Loucy (cell line): ENCODE data around the gene KIF26A.

Source experiments
- H2AFZ ChIP-seq: fragments of 200-600 bp; sonication (generic); 2 replicates; pipeline ENCODE4 v1.6.0; 2016; ENCODE audit warnings: antibody characterized with exemption, mild to moderate bottlenecking, low read length, moderate library complexity
- H3F3A ChIP-seq: fragments of 200-600 bp; 2 replicates; pipeline ENCODE4 v1.6.0; 2016; ENCODE audit warnings: antibody characterized with exemption, low read depth, mild to moderate bottlenecking
- H3K27me3 ChIP-seq: fragments of 200-600 bp; sonication (generic); 2 replicates; pipeline ENCODE4 v1.6.1; 2014; ENCODE audit warnings: low read length, mild to moderate bottlenecking; ENCODE audit not compliant: insufficient read depth, poor library complexity, severe bottlenecking
- H3K36me3 ChIP-seq: fragments of 200-600 bp; sonication (generic); 2 replicates; pipeline ENCODE4 v1.6.1; 2016; ENCODE audit warnings: low read length; ENCODE audit not compliant: insufficient read depth
- H3K4me1 ChIP-seq: fragments of 200-600 bp; sonication (generic); 2 replicates; pipeline ENCODE4 v1.5.1; 2014; ENCODE audit warnings: low read length, mild to moderate bottlenecking; ENCODE audit not compliant: insufficient read depth, poor library complexity, severe bottlenecking
- H3K4me2 ChIP-seq: fragments of 200-600 bp; sonication (generic); 2 replicates; pipeline ENCODE4 v1.6.0; 2014; ENCODE audit warnings: antibody characterized with exemption, low read length, low read depth, mild to moderate bottlenecking; ENCODE audit not compliant: poor library complexity, severe bottlenecking
- H3K4me3 ChIP-seq: fragments of 200-600 bp; sonication (generic); 2 replicates; pipeline ENCODE4 v1.5.1; 2014; ENCODE audit warnings: low read length, mild to moderate bottlenecking, mixed read lengths; ENCODE audit not compliant: poor library complexity, severe bottlenecking
- H3K79me2 ChIP-seq: fragments of 200-600 bp; sonication (generic); 2 replicates; pipeline ENCODE4 v1.6.1; 2014; ENCODE audit warnings: low read length; ENCODE audit not compliant: insufficient read depth
- H3K9ac ChIP-seq: fragments of 200-600 bp; sonication (generic); 2 replicates; pipeline ENCODE4 v1.6.0; 2014; ENCODE audit warnings: mild to moderate bottlenecking, low read depth, low read length, moderate library complexity; ENCODE audit not compliant: poor library complexity, severe bottlenecking
- H3K9me2 ChIP-seq: fragments of 200-600 bp; sonication (generic); replicated peaks from 2 replicates; pipeline ENCODE4 v1.6.1; 2016; ENCODE audit warnings: low read depth, low read length, mixed read lengths
- H3K9me3 ChIP-seq: fragments of 200-600 bp; sonication (generic); 2 replicates; pipeline ENCODE4 v1.6.1; 2014; ENCODE audit warnings: mild to moderate bottlenecking, antibody characterized with exemption, low read length, low read depth; ENCODE audit not compliant: insufficient read depth
- H4K20me1 ChIP-seq: fragments of 200-600 bp; sonication (generic); 2 replicates; pipeline ENCODE4 v1.6.0; 2014; ENCODE audit warnings: antibody characterized with exemption, low read length, mild to moderate bottlenecking; ENCODE audit not compliant: insufficient read depth, poor library complexity, severe bottlenecking
- CTCF ChIP-seq: fragments of 200-600 bp; sonication (generic); conservative IDR thresholded peaks from 2 replicates; pipeline ENCODE4 v1.5.1; 2014; ENCODE audit warnings: mild to moderate bottlenecking, antibody characterized with exemption, low read length
- EZH2phosphoT487 ChIP-seq: fragments of 200-600 bp; IDR thresholded peaks from 2 replicates; pipeline ENCODE4 v1.6.1; 2018; ENCODE audit warnings: antibody characterized with exemption, mild to moderate bottlenecking, moderate library complexity, borderline replicate concordance

The KIF26A gene

GRCh38 chr14:104171895-104172294, 33.5 kb downstream of the KIF26A start:
- no peak overlapping the region for H3K9ac ChIP-seq
- H3K4me2 ChIP-seq = no peak overlapping the region
- H3K79me2 ChIP-seq = no peaks in the 10 kb centered on the region
- H3K4me1 ChIP-seq = no peaks in the 10 kb centered on the region
- H3F3A ChIP-seq = no peaks in the 10 kb centered on the region
- H3K36me3 ChIP-seq = no peaks in the 10 kb centered on the region
- no peak overlapping the region for H2AFZ ChIP-seq
- no peaks in the 10 kb centered on the region for H3K9me2 ChIP-seq
- no peaks in the 10 kb centered on the region for H3K9me3 ChIP-seq
- H4K20me1 ChIP-seq = no peaks in the 10 kb centered on the region
- TF ChIP-seq EZH2phosphoT487 = no peak
- TF ChIP-seq CTCF = no peak
- H3K4me3 ChIP-seq = no peak overlapping the region
- no peaks in the 10 kb centered on the region for H3K27me3 ChIP-seq

DNA sequence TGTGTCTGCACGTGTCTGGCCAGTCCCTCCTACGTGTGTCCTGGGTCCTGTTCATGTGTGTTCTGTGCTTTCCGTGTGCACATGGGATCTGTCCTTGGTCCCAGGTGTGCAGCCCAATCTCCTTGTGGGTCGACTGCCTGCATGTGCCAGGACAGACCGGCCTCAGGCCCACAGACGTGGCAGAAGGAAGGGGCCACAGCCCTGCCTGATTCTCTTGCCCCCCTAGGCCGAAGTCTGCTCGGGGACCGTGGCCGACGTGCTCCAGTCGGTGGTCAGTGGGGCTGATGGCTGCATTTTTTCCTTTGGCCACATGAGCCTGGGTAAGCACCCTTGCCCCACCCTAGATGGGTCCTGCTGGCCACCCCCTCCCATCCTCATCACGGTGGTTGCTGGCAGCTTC, 34.0 kb downstream of the KIF26A start:
- TF ChIP-seq CTCF = no peak
- Histone ChIP-seq H3K36me3 (no peaks in the 10 kb centered on the region), H3K4me2 (no peak overlapping the region), H3K27me3 (no peaks in the 10 kb centered on the region), H3K9me3 (no peaks in the 10 kb centered on the region), H3K4me1 (no peaks in the 10 kb centered on the region), H2AFZ (no peak overlapping the region), H3K4me3 (no peak overlapping the region), H3K9ac (no peak overlapping the region), H3F3A (no peaks in the 10 kb centered on the region), H4K20me1 (no peaks in the 10 kb centered on the region), H3K79me2 (no peaks in the 10 kb centered on the region), H3K9me2 (no peaks in the 10 kb centered on the region)

DNA sequence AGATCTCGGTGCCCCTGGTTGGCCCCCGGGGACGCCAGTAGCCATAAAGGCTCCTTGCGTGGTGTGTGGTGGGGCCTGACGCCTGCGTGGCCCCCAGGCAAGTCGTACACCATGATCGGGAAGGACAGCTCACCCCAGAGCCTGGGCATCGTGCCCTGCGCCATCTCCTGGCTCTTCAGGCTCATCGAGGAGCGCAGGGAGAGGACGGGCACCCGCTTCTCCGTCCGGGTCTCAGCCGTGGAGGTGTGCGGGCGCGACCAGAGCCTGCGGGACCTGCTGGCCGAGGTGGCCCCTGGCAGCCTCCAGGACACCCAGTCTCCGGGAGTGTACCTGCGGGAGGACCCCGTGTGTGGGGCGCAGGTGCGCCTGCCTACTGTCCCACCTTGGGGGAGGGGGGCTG, 34.5 kb downstream of the KIF26A start:
- Histone ChIP-seq H3K4me1 (no peaks in the 10 kb centered on the region), H3K4me2 (no peak overlapping the region), H3K4me3 (no peak overlapping the region), H3K9ac (no peak overlapping the region), H3K27me3 (no peaks in the 10 kb centered on the region), H3K36me3 (no peaks in the 10 kb centered on the region), H3F3A (no peaks in the 10 kb centered on the region), H3K79me2 (no peaks in the 10 kb centered on the region), H4K20me1 (no peaks in the 10 kb centered on the region), H3K9me2 (no peaks in the 10 kb centered on the region), H2AFZ (no peak overlapping the region), H3K9me3 (no peaks in the 10 kb centered on the region)
- TF ChIP-seq CTCF (no peak), EZH2phosphoT487 (no peak)
